IgD-negative memory B cell (primary cell): ENCODE data around the gene DUOXA1. TPM values are rescaled to one million over a fixed set of nuclear protein-coding genes. Genes with fewer than 3 reads are reported as not detected.
"Not testable (repeated sequence)": the region's sequence is repeated elsewhere in the genome, so short reads cannot be mapped to it uniquely, and the experiment has no call there.

Experiments
- H3K27ac Mint-ChIP-seq, 3 donors: one replicate each; pipeline ENCODE4 v1.8.0; 2020 to 2022; ENCODE audit warnings: mild to moderate bottlenecking in 3 of 3, mixed read lengths in 3 of 3, moderate library complexity in 1 of 3
- H3K27me3 Mint-ChIP-seq: one replicate; pipeline ENCODE4 v1.8.0; 2021; ENCODE audit warnings: mixed read lengths
- H3K36me3 Mint-ChIP-seq: one replicate; pipeline ENCODE4 v1.8.0; 2020; ENCODE audit warnings: mild to moderate bottlenecking, mixed read lengths
- H3K4me1 Mint-ChIP-seq, 3 donors: one replicate each; pipeline ENCODE4 v1.8.0; 2020 to 2022; ENCODE audit warnings: mixed read lengths in 3 of 3, mild to moderate bottlenecking in 1 of 3
- H3K4me3 Mint-ChIP-seq, 4 donors: one replicate each; pipeline ENCODE4 v1.8.0; 2020 to 2022; ENCODE audit warnings: mild to moderate bottlenecking in 4 of 4, mixed read lengths in 4 of 4, moderate library complexity in 3 of 4
- H3K9me3 Mint-ChIP-seq, 3 donors: one replicate each; pipeline ENCODE4 v1.8.0; 2020 to 2021; ENCODE audit warnings: mixed read lengths in 3 of 3, mild to moderate bottlenecking in 1 of 3
- polyA plus RNA-seq: library from polyadenylated mRNA; unstranded; fragments of 300-500 nt; fragmentation: Illumina TruSeq; gene quantifications from one replicate; pipeline ENCODE4 v1.2.3, GENCODE V29; 2021

Gene DUOXA1
- polyA plus RNA-seq, 1 donor from 2014 or later, result not detected

- H3K4me1 Mint-ChIP-seq, result peaks cover 20 to 35% (median 24%) of the 10 kb centered on the region in 3 donors
- no peaks in the 10 kb centered on the region for H3K36me3 Mint-ChIP-seq
- peak overlapping the region in 3 of 4 donors; percentile 52 to 84 (median 52) for H3K4me3 Mint-ChIP-seq
- H3K27ac Mint-ChIP-seq, result no peak overlapping the region
- H3K27me3 Mint-ChIP-seq, result peaks cover 65% of the 10 kb centered on the region
- H3K9me3 Mint-ChIP-seq, result no peaks in the 10 kb centered on the region
These were observed 13.6 kb downstream of the DUOXA1 start for GRCh38 chr15:45116006-45116481.

DNA sequence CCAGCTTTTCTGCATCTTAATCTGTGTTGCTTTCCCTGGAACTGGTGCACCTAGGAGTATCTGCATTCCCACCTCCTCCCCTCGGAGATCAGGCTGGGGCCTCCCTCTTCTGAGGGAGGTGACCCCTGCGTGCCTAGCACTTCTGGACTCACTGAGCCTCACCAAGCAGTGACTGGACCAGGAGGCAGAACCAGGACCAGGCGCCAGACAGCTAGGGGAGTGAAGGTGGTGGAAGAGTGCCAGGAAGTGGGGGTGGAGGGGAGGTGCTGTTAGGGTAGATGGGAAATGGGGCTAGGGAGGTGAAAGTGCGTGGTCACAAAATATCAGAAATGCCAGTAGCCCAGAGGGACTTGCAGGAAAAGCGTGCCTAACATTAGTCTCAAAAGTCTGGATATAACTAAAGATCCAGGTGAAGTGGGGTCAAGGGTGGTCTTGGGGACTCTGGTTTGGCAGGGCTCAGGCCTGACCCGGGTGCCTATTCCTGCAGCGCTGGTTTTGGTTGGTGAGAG, 14.3 kb downstream of the DUOXA1 start:
- H3K4me1 Mint-ChIP-seq, result peaks cover 20 to 35% (median 20%) of the 10 kb centered on the region in 3 donors
- H3K36me3 Mint-ChIP-seq, result no peaks in the 10 kb centered on the region
- peak overlapping the region in 2 of 4 donors; percentile 27 to 57 for H3K4me3 Mint-ChIP-seq

GRCh38 chr15:45114751-45115085, 15.0 kb downstream of the DUOXA1 start:
- no peaks in the 10 kb centered on the region for H3K9me3 Mint-ChIP-seq
- no peak overlapping the region for H3K27ac Mint-ChIP-seq
- peaks cover 20 to 35% (median 20%) of the 10 kb centered on the region in 3 donors for H3K4me1 Mint-ChIP-seq
- H3K36me3 Mint-ChIP-seq, result no peaks in the 10 kb centered on the region
- H3K4me3 Mint-ChIP-seq, result peak overlapping the region; percentile 60 to 82 (median 74)
- peaks cover 68% of the 10 kb centered on the region for H3K27me3 Mint-ChIP-seq

More for the DNA sequence above, 14.3 kb downstream of the DUOXA1 start:
- H3K9me3 Mint-ChIP-seq, result no peaks in the 10 kb centered on the region
- H3K27me3 Mint-ChIP-seq, result peaks cover 63% of the 10 kb centered on the region
- no peak overlapping the region for H3K27ac Mint-ChIP-seq

DNA sequence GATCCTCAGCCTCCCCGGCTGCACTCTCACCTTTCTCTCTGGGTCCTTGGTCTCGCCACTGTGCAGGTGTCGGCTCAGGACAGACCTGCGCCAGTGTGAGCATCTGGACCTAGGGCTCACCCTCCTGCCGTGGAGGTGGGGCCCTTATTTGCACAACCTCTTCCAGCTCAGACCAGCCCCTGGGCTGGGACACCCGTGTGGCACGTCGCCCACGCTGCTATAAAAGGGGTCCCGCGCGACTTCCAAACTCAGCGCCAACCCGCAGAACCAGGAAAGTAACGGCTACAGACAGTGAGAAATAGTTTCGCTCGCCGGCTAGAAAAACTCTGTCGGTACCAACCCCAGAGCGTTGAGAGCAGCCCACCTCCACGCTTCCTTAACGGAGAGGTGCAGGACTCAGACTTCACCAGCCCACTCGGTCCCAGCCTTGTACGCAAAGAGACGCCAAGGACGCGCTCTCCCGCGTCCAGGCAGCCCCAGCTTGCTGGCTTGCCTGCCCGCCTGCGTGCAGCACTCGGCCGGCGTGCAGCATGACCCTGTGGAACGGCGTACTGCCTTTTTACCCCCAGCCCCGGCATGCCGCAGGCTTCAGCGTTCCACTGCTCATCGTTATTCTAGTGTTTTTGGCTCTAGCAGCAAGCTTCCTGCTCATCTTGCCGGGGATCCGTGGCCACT, 15.5 kb downstream of the DUOXA1 start, which contains the start of the genes DUOX2 and DUOXA2:
DUOX2 (minus strand) TSS at position 97 of the 675 bp plus-strand sequence. CDS start 761 bp downstream, outside the sequence.
DUOXA2 (plus strand) TSS at position 251 of the 675 bp plus-strand sequence; CDS start at position 531, 280 bp downstream.
- Mint-ChIP-seq H3K9me3 (no peaks in the 10 kb centered on the region), H3K36me3 (no peaks in the 10 kb centered on the region), H3K4me3 (peak within 1 kb of the TSS; percentile 60 to 82 (median 74)), H3K27ac (peak within 1 kb of the TSS in 1 of 3 donors; percentile 36), H3K4me1 (peaks cover 20 to 35% (median 20%) of the 10 kb centered on the region in 3 donors), H3K27me3 (peaks cover 73% of the 10 kb centered on the region)

DNA sequence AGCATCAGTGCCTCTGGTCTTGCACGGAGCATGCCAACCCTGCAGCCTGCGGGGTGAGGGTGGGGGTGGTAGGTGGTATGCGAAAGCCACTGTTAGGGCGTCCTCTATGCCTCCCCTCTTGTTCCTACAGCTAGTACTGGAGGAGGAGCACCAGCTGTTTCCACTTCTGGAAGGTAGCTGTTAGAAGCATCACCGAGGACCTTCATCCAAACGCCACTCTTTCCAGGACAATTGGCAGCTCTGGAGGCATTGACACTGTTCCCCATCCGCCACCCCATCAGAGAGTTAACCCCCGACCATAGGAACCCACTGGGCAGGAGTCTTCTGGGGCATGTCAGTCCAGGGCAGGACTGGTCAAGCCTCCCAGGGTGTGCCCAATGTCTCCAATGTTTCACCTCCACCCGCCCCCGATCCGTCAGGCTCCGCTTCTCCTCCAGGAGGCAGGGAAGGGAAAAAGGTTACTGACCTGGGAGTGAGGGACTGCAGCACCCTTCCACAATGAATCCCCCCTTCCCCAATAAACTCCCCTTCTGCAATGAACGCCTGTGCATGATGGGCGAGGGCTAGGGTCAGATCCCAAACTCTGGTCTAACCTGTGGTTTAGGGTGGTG, 16.2 kb downstream of the DUOXA1 start:
- no peaks in the 10 kb centered on the region for H3K36me3 Mint-ChIP-seq
- H3K27me3 Mint-ChIP-seq, result peaks cover 77% of the 10 kb centered on the region
- peak overlapping the region; percentile 20 to 82 (median 74) for H3K4me3 Mint-ChIP-seq
- peaks cover 20 to 35% (median 20%) of the 10 kb centered on the region in 3 donors for H3K4me1 Mint-ChIP-seq
- H3K9me3 Mint-ChIP-seq, result no peaks in the 10 kb centered on the region
- peak overlapping the region in 1 of 3 donors; percentile 36 for H3K27ac Mint-ChIP-seq

- H3K36me3 Mint-ChIP-seq, result no peaks in the 10 kb centered on the region
- H3K4me1 Mint-ChIP-seq, result peaks cover 15 to 33% (median 17%) of the 10 kb centered on the region in 3 donors
- no peaks in the 10 kb centered on the region for H3K9me3 Mint-ChIP-seq
- H3K27me3 Mint-ChIP-seq, result peaks cover 72% of the 10 kb centered on the region
- H3K4me3 Mint-ChIP-seq, result peak overlapping the region; percentile 30 to 91 (median 60)
- no peak overlapping the region for H3K27ac Mint-ChIP-seq
These were observed 16.9 kb downstream of the DUOXA1 start for GRCh38 chr15:45112591-45113379.

DNA sequence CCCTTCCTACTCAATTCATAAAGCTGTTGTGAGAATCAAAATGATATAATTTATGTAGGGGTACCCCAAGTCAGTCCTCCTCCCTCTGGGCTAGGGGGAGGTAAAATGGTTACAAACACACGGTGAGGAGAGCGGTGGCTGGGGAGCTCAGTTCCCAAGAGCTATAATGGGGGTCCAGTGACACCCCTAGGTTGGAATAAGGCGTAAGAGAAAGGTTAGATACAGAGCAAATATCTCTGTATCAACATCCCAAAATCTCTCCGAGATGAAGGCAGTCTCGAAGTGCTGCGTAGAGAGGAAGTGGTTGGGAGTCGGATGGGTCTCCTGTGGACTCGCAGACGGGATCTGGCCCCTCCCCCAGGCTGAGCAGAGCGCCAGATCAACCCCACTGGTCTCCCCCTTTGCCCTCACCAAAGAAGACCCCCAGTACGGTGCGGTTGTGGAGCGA, 17.5 kb downstream of the DUOXA1 start:
- H3K4me3 Mint-ChIP-seq, result peak overlapping the region; percentile 30 to 91 (median 58)
- H3K27ac Mint-ChIP-seq, result peak overlapping the region in 1 of 3 donors; percentile 74
- no peaks in the 10 kb centered on the region for H3K9me3 Mint-ChIP-seq
- H3K4me1 Mint-ChIP-seq, result peaks cover 13 to 29% (median 15%) of the 10 kb centered on the region in 3 donors
- H3K27me3 Mint-ChIP-seq, result peaks cover 66% of the 10 kb centered on the region
- H3K36me3 Mint-ChIP-seq, result no peaks in the 10 kb centered on the region

DNA sequence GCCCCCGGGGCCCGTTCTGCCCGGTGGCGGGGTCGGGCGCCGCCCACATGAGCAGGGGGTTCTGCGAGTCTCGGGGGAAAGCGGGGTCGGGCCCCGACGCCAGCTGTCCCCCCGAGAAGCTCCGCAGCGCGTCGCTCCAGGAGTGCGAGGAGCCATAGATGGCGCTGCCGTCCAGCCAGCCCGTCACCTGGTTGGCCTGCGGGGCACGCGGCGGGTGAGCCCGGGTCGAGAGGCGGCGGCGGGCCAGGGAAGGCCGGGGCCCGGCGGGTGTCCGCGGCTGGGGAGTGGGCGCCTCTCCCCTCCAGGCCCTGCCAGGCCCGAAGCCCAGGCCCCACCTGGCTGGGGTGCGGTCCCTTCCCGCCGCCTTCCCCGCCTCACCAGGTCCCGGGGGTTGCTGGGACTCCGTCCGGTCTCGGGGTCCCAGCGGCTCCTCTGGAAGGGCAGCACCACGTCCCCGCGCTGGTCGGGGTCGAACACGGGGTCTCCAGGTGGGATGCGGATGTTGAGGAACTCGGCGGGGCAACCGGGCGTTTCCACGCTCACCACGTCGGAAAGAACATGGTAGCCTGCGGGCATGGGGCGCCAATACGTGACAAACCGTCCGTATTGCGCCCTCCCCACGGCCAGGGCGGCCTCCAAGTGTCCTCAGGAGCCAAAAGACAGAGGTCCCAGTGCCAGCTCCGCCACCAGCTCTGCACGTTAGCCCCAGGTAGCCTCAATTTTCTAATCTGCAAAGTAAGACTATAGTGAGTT, 18.1 kb downstream of the DUOXA1 start:
- Mint-ChIP-seq H3K27me3 (peaks cover 63% of the 10 kb centered on the region), H3K4me3 (peak overlapping the region; percentile 30 to 91 (median 50)), H3K27ac (peak overlapping the region in 1 of 3 donors; percentile 74), H3K36me3 (no peaks in the 10 kb centered on the region), H3K9me3 (no peaks in the 10 kb centered on the region), H3K4me1 (peaks cover 13 to 26% (median 14%) of the 10 kb centered on the region in 3 donors)

DNA sequence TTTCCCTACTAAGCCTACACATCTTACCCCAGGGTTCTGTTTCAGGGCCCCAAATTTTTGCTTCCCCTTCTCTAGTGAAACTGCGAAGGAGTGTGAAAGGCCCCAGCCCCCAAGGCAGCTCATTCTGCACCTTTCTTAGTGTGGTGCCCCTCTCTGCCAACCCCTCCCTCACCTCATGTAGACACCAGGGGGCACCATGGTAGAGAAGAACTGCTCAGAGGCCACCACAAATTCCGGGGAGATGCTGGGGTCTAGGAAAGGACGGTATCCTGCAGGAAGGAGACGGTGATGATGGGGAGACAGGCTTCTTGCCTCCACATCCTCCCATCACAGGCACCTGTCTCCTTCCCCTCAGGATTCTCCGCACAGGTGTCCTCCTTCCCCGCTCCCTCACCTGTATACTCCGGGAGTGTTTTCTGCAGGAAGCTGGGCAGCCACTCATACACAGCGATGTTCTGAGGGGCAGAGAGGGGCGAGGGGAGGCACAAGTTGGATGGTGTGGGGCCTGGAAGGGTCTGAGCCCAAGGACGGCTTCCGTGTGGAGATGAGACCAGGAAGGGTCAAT, 19.3 kb downstream of the DUOXA1 start:
- Mint-ChIP-seq H3K36me3 (no peaks in the 10 kb centered on the region), H3K9me3 (no peaks in the 10 kb centered on the region), H3K4me3 (no peak overlapping the region), H3K27ac (no peak overlapping the region), H3K27me3 (peaks cover 57% of the 10 kb centered on the region), H3K4me1 (peaks cover 10 to 22% (median 12%) of the 10 kb centered on the region in 3 donors)

- H3K27ac Mint-ChIP-seq, result peak overlapping the region in 1 of 3 donors; percentile 16
- H3K27me3 Mint-ChIP-seq, result peaks cover 35% of the 10 kb centered on the region
- no peak overlapping the region for H3K4me3 Mint-ChIP-seq
These were observed 21.6 kb downstream of the DUOXA1 start for GRCh38 chr15:45107941-45108630.

GRCh38 chr15:45106002-45106790, 23.5 kb downstream of the DUOXA1 start:
- no peaks in the 10 kb centered on the region for H3K9me3 Mint-ChIP-seq
- H3K27me3 Mint-ChIP-seq, result peaks cover 32% of the 10 kb centered on the region
- H3K4me3 Mint-ChIP-seq, result peak overlapping the region in 1 of 4 donors; percentile 87
- no peaks in the 10 kb centered on the region for H3K36me3 Mint-ChIP-seq
- H3K4me1 Mint-ChIP-seq, result no peaks in the 10 kb centered on the region
- H3K27ac Mint-ChIP-seq, result no peak overlapping the region

More at GRCh38 chr15:45107941-45108630, 21.6 kb downstream of the DUOXA1 start:
- Mint-ChIP-seq H3K36me3 (no peaks in the 10 kb centered on the region), H3K4me1 (peaks cover 0 to 6% (median 5%) of the 10 kb centered on the region in 3 donors), H3K9me3 (no peaks in the 10 kb centered on the region)

DNA sequence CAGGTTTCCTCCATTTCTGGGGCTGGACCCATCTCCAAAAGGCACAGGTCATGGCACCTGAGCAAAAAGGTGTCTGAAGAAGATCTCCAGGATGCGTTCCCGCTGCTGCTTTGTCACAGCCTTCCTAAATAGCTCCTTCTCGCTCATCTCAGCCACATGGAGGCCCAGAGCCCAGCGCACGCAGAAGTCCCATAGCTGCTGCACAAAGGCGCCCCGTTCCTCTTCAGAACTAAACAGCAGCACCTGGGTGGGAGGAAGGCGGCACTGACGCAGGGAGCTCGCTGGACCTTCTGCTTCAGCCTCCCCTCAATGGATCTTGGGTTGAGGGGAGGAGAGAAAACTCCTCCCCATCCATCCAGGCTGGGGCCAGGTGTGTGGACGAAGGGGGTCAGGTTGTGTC, 24.1 kb downstream of the DUOXA1 start:
- H3K9me3 Mint-ChIP-seq, result no peaks in the 10 kb centered on the region
- H3K4me1 Mint-ChIP-seq, result no peaks in the 10 kb centered on the region
- H3K36me3 Mint-ChIP-seq, result no peaks in the 10 kb centered on the region
- no peak overlapping the region for H3K4me3 Mint-ChIP-seq
- peaks cover 32% of the 10 kb centered on the region for H3K27me3 Mint-ChIP-seq
- no peak overlapping the region for H3K27ac Mint-ChIP-seq

DNA sequence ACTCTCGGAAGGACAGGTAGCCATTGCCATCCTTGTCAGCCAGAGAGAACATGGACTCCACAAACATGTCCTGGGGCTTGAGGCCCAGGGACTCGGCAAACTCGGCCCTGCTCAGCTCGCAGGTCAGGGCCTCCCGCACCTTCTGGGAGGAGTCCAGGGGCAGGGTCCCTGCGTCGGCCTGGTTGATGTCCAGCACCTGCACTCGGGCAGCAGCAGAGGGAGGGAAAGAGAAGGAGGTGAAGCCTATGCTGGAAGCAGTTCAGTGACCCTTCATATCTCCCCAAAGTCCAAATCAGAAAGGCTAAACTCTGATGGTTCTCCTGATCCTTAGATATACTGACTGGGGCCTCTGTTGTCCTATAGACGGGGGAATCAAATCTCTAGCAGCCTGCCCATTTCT, 25.5 kb downstream of the DUOXA1 start:
- H3K4me3 Mint-ChIP-seq, H3K9me3 Mint-ChIP-seq, H3K36me3 Mint-ChIP-seq, H3K27ac Mint-ChIP-seq, H3K4me1 Mint-ChIP-seq: not testable (repeated sequence)
- H3K27me3 Mint-ChIP-seq, result peaks cover 21% of the 10 kb centered on the region
